Lower leg skin (tissue), 4 donors: Measurements from ENCODE around the gene RHBDF1. TPM values are rescaled to one million over a fixed set of nuclear protein-coding genes. Genes with fewer than 3 reads are reported as not detected.
"Not testable (repeated sequence)": the region's sequence is repeated elsewhere in the genome, so short reads cannot be mapped to it uniquely, and the experiment has no call there.

Source experiments
- DNase-seq, 2 donors: peaks; one replicate each; pipeline ENCODE4 v3.0.0-alpha.2; 2019; ENCODE audit warnings: low spot score in 2 of 2
- H3K4me3 ChIP-seq: fragments of 200-600 bp; sonication (generic); 2 replicates; pipeline ENCODE4 v1.5.1; 2017; ENCODE audit warnings: mild to moderate bottlenecking, low read depth; ENCODE audit not compliant: poor library complexity, severe bottlenecking
- POLR2A ChIP-seq, 2 donors: fragments of 450-650 bp; IDR thresholded peaks; one replicate each; pipeline ENCODE4 v1.6.1; 2016 to 2017; ENCODE audit warnings: antibody characterized with exemption in 2 of 2, mild to moderate bottlenecking in 1 of 2, moderate library complexity in 1 of 2
- WGBS, 2 donors: methylation state at CpG; one replicate each; pipeline ENCODE4 v1.1.5; 2018; 5-methylcytosine and 5-hydroxymethylcytosine counted together
- intact Hi-C: fragments of 100-400 bp; cut with DNase I; formaldehyde crosslinking; loops from one replicate; pipeline ENCODE4 v1.15.0; 2023; ENCODE audit warnings: low total_unique reads
- total RNA-seq, 4 donors: library from RNA; depleted of rRNA; stranded (reverse); fragments of >200 nt; gene quantifications; one replicate each; pipeline ENCODE4 v1.1.0, GENCODE V29; 2016
- TF ChIP-seq, protein P1 (sequence below), 3 donors: fragments of 450-650 bp; IDR thresholded peaks; one replicate each; pipeline ENCODE4 v1.5.1; 2016; ENCODE audit warnings: antibody characterized with exemption in 3 of 3, mild to moderate bottlenecking in 3 of 3, moderate library complexity in 2 of 3

The RHBDF1 gene
- total RNA-seq, 4 donors from 2014 or later = 38.6 to 45.9 (median 43.6) TPM

DNA sequence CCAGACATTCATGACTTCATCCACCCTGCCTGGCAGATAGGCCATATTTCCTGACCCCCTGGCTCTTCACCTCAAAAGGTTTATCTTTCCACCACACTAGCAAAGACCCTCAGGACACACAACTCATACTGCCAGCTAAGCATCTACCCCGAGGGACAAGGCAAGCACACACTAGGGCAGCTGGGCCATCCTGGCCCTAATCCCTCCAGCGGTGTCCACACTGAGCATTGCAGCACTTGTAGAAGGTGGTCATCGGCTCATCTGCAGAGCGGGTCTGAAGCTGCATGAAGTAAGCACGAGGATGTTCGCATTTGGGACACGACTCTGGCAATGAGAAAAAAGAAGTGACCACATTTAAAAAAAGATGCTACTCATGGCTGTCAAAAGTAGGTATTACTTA is 25.2 kb downstream of the RHBDF1 start:
- intact Hi-C loops = no loop called here
- TF ChIP-seq, protein P1, sequence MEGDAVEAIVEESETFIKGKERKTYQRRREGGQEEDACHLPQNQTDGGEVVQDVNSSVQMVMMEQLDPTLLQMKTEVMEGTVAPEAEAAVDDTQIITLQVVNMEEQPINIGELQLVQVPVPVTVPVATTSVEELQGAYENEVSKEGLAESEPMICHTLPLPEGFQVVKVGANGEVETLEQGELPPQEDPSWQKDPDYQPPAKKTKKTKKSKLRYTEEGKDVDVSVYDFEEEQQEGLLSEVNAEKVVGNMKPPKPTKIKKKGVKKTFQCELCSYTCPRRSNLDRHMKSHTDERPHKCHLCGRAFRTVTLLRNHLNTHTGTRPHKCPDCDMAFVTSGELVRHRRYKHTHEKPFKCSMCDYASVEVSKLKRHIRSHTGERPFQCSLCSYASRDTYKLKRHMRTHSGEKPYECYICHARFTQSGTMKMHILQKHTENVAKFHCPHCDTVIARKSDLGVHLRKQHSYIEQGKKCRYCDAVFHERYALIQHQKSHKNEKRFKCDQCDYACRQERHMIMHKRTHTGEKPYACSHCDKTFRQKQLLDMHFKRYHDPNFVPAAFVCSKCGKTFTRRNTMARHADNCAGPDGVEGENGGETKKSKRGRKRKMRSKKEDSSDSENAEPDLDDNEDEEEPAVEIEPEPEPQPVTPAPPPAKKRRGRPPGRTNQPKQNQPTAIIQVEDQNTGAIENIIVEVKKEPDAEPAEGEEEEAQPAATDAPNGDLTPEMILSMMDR (IDR thresholded peaks at IDR 0.05) = no peak
- no peak for TF ChIP-seq POLR2A (IDR thresholded peaks at IDR 0.05)
- 92 to 93% methylated on average over 7 of the region's 7 CpGs for WGBS, 2 donors
- H3K4me3 ChIP-seq = no peak overlapping the region
- DNase-seq = no peak

DNA sequence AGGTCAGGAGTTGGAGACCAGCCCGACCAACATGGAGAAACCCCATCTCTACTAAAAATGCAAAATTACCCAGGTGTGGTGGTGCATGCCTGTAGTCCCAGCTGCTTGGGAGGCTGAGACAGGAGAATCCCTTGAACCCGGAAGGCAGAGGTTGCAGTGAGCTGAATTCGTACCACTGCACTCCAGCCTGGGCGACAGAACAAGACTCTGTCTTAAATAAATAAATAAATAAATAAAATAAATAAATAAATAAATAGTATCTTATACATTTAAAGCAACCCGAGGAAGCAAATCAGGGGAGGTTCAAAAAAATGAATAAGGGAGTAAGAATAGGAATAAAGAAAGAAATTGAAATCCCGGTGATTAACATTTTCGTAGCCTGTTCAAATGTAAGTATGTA is 25.9 kb downstream of the RHBDF1 start:
- H3K4me3 ChIP-seq, intact Hi-C loops, DNase-seq: not testable (repeated sequence)
- WGBS, 2 donors = 94% methylated on average over 7 of the region's 7 CpGs

DNA sequence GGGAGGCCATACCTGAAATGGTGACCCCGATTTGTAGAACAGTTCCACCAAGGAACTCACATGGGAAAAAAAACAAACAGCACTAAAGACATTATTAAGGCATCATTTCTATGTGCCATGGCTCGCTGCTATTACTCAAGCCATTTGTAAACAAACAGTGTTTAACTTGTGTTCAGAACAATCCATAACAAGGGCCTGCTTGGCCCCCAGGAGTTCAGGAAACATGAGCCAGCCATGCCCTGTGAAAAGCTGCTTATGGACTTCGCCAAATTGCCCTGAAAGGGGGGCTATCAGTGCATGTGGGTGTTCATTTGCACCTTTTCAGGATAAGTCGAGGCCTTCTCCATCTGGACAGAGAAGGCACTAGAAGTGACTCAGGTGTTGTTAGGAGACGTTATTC is 27.0 kb downstream of the RHBDF1 start:
- TF ChIP-seq, protein P1 (IDR thresholded peaks at IDR 0.05) = no peak
- no peak for TF ChIP-seq POLR2A (IDR thresholded peaks at IDR 0.05)
- DNase-seq = no peak
- 93 to 94% methylated on average over 5 of the region's 5 CpGs for WGBS, 2 donors
- H3K4me3 ChIP-seq = no peak overlapping the region
- intact Hi-C loops = no loop called here

DNA sequence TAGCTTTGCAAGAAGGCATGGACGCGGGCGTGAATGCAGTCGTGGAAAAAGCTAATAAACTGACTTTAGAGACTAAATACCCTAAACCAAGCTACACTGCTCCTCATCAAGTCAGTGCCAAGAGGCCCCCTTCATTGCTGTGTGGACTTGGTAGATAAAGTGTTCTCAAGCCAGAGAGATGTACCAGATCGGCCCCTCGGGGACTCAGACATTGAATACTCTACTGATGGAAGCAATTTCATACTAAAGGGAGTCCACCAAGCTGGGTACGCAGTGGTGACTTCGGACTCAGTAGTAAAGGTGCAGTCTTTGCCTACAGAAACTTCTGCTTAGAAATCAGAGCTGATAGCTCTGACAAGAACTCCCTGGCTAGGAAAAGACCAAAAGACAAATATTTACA is 27.8 kb downstream of the RHBDF1 start:
- 95 to 96% methylated on average over 8 of the region's 8 CpGs for WGBS, 2 donors
- H3K4me3 ChIP-seq = no peak overlapping the region
- no peak for DNase-seq
- intact Hi-C loops = no loop called here
- TF ChIP-seq, protein P1 (IDR thresholded peaks at IDR 0.05) = no peak
- TF ChIP-seq POLR2A (IDR thresholded peaks at IDR 0.05) = no peak

DNA sequence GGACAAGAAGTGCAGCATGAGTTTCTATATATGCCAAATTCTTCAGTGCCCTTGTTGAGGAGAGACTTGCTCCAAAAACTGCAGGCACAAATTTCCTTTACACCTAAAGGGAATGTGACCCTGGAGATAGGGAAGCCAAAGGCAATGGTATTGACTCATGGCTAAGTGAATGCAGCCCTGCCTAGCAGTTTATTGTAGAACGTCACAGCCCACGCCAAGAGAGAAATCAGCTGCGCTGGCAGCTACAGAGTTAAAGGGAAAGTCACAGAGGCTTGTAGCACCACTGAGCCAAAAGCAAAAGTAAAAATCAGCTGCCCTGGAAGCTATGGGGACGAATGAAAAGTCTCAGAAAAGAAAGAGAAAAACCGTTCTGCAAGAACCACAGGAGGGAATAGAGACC is 29.1 kb downstream of the RHBDF1 start:
- no peak for DNase-seq
- intact Hi-C loops = no loop called here
- no peak overlapping the region for H3K4me3 ChIP-seq
- 73 to 78% methylated on average over 5 of the region's 5 CpGs for WGBS, 2 donors
- TF ChIP-seq, protein P1 (IDR thresholded peaks at IDR 0.05) = no peak
- TF ChIP-seq POLR2A (IDR thresholded peaks at IDR 0.05) = no peak

DNA sequence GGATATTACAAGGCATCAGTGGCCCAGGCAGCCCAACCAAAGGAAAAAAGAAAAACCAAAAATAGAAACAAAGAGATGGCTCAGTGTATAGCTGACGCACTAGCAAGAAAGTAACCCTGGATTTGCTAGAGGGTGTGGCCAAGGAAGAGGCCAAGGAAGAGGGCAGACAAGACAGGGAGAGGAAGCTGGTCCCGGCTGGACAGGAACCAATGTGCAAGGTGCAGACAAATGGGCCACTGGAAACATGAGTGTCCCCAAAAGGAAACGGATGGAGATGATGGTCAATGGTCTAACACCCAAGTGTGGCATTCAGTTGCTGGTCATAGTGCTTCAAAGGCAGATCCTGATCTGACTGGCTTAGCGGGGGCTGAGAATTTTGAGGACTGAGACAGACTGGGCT is 29.7 kb downstream of the RHBDF1 start:
- H3K4me3 ChIP-seq = no peak overlapping the region
- DNase-seq = no peak
- 88 to 89% methylated on average over 4 of the region's 4 CpGs for WGBS, 2 donors
- TF ChIP-seq, protein P1 (IDR thresholded peaks at IDR 0.05) = no peak
- no peak for TF ChIP-seq POLR2A (IDR thresholded peaks at IDR 0.05)
- intact Hi-C loops = no loop called here
